GM12891 (cell line): ENCODE measurements around the gene ZFHX3.

Experiments
- POLR2A ChIP-seq: IDR thresholded peaks from 2 replicates; pipeline ENCODE4 v1.6.1; 2011; ENCODE audit warnings: low read depth, low read length, control low read depth
- POLR2AphosphoS5 ChIP-seq: IDR thresholded peaks from 2 replicates; pipeline ENCODE4 v1.6.1; 2011; ENCODE audit warnings: low read depth, low read length, control low read depth
- SPI1 ChIP-seq: IDR thresholded peaks from 2 replicates; pipeline ENCODE4 v1.6.1; 2011; ENCODE audit warnings: low read depth, low read length, control low read depth
- TAF1 ChIP-seq: IDR thresholded peaks from 2 replicates; pipeline ENCODE4 v1.6.1; 2011; ENCODE audit warnings: low read depth, low read length, control low read depth

DNA sequence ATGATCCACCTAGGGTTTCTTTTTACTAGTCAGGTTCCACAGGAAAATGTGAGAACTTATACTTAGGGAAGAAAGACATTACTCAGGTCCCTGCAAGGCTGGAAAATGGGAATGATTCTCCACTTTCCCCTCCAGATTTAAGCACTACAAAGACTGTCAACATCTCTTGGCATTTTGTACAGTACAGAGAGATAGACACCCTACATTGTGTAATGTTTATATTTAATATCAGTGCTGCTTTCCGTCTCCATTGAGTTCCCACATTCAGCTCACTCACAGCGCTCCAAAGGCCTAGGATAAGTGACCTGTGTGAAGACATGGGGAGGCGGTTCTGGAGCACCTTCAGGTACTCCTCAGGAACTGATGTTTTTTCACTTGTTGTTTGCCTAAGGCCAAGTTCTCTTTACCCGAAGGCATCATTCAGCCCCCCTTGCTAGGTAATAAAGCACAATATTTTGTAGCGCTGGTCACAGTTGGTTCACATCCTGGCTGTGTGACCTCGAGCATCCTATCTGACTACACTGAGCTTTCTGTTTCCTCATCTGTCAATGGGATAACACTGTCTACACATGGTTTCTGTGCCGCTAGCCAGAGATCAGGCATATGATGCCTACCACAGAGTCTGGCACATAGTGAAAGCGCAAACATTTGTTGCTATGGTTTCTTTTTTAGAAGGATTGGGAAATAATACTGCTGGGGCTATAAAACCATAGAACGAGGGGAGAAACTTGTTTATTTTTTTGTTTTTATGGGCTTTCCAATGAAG lies 226.6 kb downstream of the ZFHX3 start:
- TF ChIP-seq POLR2A, result no peak
- no peak for TF ChIP-seq POLR2AphosphoS5
- TF ChIP-seq SPI1, result no peak
- TF ChIP-seq TAF1, result no peak
